Measurements from ENCODE around the gene TRIM56. TPM values are rescaled to one million over a fixed set of nuclear protein-coding genes. Genes with fewer than 3 reads are reported as not detected.

TRIM56 gene
- polyA plus RNA-seq, 1 of the 3 experiments (the other 2 are of a cell fraction): 2.5 TPM

- Histone ChIP-seq H3K4me2 (no peak overlapping the region), H3K9me3 (no peaks in the 10 kb centered on the region), H3K27ac (ENCODE audit: low read depth in 2 of 2, low read length in 1 of 2) (no peak overlapping the region), H3K9me2 (no peaks in the 10 kb centered on the region), H3K79me2 (ENCODE audit: insufficient read depth) (peaks cover 47% of the 10 kb centered on the region), H3K36me3 (replicated peaks in 1 of 2; ENCODE audit: control insufficient read depth in 1 of 2, insufficient read depth in 2 of 2, low read length in 1 of 2) (no peaks in the 10 kb centered on the region), H3K27me3 (ENCODE audit: insufficient read depth) (no peaks in the 10 kb centered on the region), H3K9ac (no peak overlapping the region), H4K20me1 (ENCODE audit: insufficient read depth) (no peaks in the 10 kb centered on the region), H3F3A (replicated peaks; ENCODE audit: insufficient read depth) (peaks cover 16% of the 10 kb centered on the region), H3K4me3 (ENCODE audit: low read depth in 2 of 2, low read length in 1 of 2) (no peak overlapping the region), H2AFZ (ENCODE audit: low read depth) (no peak overlapping the region), H3K4me1 (ENCODE audit: control insufficient read depth in 1 of 2, insufficient read depth in 2 of 2, low read depth in 1 of 2, low read length in 1 of 2) (peaks cover 6 to 35% of the 10 kb centered on the region in 2 experiments; a peak in 3 of 4 replicates)
- CTCF ChIA-PET: interaction anchor here (0.7 to 8.0 kb wide), 5 partner anchors 11 to 271 kb away, joined by 3 to 43 read pairs (median 4); no protein-coding TSS in a partner anchor
- WGBS (ENCODE audit: low lambda C conversion rate): 88% methylated on average over 7 of the region's 7 CpGs
- TF ChIP-seq YY1 (IDR thresholded peaks at IDR 0.05; ENCODE audit: low read depth): no peak
- TF ChIP-seq, protein P1, sequence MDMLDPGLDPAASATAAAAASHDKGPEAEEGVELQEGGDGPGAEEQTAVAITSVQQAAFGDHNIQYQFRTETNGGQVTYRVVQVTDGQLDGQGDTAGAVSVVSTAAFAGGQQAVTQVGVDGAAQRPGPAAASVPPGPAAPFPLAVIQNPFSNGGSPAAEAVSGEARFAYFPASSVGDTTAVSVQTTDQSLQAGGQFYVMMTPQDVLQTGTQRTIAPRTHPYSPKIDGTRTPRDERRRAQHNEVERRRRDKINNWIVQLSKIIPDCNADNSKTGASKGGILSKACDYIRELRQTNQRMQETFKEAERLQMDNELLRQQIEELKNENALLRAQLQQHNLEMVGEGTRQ (IDR thresholded peaks at IDR 0.05; ENCODE audit: borderline replicate concordance, low read depth, low read length): no peak
- TF ChIP-seq PBX3 (IDR thresholded peaks at IDR 0.05): no peak
- TF ChIP-seq USF1 (IDR thresholded peaks at IDR 0.05; ENCODE audit: borderline replicate concordance, low read depth): no peak
- no peak for TF ChIP-seq MEF2A (IDR thresholded peaks at IDR 0.05; ENCODE audit: borderline replicate concordance, low read depth)
- TF ChIP-seq FOSL2 (IDR thresholded peaks at IDR 0.05; ENCODE audit: borderline replicate concordance, low read depth): no peak
- TF ChIP-seq RFX5 (IDR thresholded peaks at IDR 0.05; ENCODE audit: low read length): no peak
- no peak for TF ChIP-seq MXI1 (IDR thresholded peaks at IDR 0.05; ENCODE audit: low read depth, low read length)
- TF ChIP-seq, protein P2, sequence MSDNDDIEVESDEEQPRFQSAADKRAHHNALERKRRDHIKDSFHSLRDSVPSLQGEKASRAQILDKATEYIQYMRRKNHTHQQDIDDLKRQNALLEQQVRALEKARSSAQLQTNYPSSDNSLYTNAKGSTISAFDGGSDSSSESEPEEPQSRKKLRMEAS (IDR thresholded peaks at IDR 0.05; ENCODE audit: low read depth): no peak
- no peak for TF ChIP-seq CHD2 (IDR thresholded peaks at IDR 0.05; ENCODE audit: low read length, partially characterized antibody)
- TF ChIP-seq TAF1 (IDR thresholded peaks at IDR 0.05; ENCODE audit: borderline replicate concordance, low read depth, low read length): no peak
- TF ChIP-seq JUND (IDR thresholded peaks at IDR 0.05): no peak
- no peak for TF ChIP-seq TCF12 (IDR thresholded peaks at IDR 0.05)
- TF ChIP-seq SIN3A (IDR thresholded peaks at IDR 0.05; ENCODE audit: borderline replicate concordance, low read depth, low read length): no peak
- TF ChIP-seq, protein P3, sequence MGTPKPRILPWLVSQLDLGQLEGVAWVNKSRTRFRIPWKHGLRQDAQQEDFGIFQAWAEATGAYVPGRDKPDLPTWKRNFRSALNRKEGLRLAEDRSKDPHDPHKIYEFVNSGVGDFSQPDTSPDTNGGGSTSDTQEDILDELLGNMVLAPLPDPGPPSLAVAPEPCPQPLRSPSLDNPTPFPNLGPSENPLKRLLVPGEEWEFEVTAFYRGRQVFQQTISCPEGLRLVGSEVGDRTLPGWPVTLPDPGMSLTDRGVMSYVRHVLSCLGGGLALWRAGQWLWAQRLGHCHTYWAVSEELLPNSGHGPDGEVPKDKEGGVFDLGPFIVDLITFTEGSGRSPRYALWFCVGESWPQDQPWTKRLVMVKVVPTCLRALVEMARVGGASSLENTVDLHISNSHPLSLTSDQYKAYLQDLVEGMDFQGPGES (IDR thresholded peaks at IDR 0.05; ENCODE audit: low read depth, low read length): no peak
- POLR2A ChIA-PET: no interaction called here
- no peak for DNase-seq
Observed at GRCh38 chr7:101106386-101106785, 21.1 kb downstream of the TRIM56 start.
